AG20443 (cell line): ENCODE results near the gene NUP50.
A peak's percentile ranks its signal among the peaks of the same experiment; 100 is the strongest.

ENCODE experiments used
- DNase-seq: peaks from one replicate; pipeline ENCODE4 v3.0.0; 2012; ENCODE audit warnings: low spot score, mixed read lengths

Gene NUP50

DNA sequence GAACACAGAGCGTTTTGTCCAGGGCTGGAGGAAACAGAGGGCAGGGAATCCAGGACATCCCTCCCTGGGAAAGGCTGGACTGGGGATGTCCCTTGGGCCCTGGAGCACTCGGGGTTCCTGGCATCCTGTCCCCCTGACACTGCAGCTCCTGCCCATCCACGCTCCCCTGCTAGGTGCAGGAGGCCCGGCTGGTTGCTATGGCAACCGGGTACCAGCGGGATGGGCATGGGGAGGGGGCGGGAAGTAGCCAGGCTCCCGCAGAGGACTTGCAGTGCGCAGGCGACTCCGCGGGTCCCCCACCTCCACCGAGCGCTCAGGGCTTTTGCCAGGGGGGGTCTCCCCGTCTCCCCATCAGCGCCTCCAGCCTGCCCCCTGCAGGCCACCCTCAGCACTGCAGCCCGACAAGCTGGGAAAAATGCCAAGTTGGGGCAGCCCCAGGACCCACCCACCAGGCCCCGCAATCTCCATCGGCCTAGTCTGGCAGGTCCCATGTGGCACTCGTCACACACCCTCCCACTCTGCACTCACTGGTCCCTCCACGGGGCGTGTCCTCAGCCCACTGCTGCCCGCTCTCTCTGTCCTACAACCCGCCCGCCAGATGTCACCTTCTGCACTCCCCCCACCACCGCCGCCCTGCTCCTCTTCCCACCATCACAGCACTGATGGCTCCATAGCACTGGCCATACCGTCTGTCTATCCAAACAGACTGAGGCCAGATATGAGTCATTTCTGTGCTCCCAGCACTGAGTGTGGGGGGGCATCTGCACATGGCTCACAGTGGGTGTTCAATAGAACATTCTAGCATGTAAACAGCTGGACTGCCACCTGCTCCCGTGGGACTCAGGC lies 45.5 kb downstream of the NUP50 start:
- peak; percentile 76 for DNase-seq

GRCh38 chr22:45210174-45210573 lies 46.4 kb downstream of the NUP50 start:
- DNase-seq: no peak

- no peak for DNase-seq
Observed at GRCh38 chr22:45210577-45210976, 46.9 kb downstream of the NUP50 start.

- peak; percentile 70 for DNase-seq
Observed at GRCh38 chr22:45210991-45211390, 47.3 kb downstream of the NUP50 start.

GRCh38 chr22:45211435-45211834 lies 47.7 kb downstream of the NUP50 start:
- DNase-seq: no peak

DNA sequence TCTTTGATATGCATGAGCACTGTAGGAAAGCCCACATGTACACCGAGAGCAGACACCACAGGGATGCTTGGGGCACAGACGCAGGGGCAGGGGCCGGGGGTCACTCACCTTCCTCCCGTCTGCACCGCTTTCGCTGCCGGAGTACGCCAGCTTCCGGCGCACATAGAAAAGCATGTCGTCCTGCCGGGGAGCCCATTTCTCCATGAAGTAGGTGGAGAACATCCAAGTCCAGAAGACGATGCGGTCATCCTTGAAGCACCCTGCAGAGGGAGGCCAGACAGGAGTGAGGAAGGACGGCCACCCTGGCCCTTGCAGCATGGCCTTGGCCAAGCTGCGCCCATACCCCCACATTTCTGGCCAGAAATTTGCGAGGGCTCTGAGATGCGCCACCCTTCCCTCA lies 48.1 kb downstream of the NUP50 start:
- peak; percentile 52 for DNase-seq

DNA sequence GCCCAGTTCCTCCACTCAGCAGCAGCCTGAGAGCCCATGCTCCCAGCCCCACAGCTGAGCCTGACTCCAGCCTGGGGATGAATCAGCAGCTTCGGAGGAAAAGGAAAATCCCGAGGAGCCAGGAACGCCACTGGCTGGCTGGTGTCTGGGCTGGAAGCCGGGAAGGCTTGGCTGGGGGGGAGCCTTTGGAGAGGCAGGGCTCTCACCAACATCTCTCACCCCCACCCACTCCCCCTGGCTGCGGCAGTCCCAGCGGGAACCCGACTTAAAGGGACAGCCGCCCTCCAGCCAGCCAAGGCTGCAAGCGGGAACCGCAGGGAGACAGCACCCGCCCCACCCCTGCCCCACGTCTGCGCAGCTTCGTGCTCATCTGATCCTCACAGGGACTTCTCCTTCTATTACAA lies 48.6 kb downstream of the NUP50 start:
- peak; percentile 92 for DNase-seq

DNA sequence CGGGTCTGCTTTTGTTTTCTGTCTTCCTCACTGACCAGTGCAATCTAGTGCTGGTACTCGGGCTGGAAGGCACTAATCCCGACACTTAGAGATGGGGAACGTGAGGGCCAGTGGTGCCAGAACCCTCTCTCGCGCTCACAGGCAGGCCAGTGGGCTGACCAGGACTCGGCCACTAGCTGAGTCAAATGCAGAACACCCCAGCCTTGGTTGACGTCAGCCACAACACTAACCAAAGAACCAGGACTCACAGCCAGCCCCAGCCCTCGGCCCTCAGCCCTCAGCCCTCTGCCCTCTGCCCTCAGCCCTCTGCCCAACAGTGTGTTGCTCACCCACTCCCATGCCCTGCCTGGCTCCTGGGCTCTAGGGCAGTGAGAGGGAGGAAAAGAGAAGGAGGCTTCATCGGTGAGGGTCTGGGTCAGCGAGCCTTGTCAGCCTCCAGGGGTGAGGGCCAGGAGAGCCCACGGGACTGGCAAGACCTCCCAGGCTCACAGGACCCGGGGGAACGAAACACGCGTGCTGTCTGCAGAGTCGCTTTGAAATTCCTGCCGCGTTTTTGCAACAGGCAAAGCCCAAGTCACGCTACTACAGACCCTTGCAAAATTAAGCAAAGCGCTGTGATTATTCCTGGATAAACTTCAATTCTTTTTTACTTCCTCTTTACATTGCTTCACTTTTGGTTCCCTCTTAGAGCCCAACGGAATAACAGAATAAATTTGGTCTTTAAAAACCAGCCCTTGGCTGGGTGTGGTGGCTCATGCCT lies 49.4 kb downstream of the NUP50 start:
- peak; percentile 84 for DNase-seq

DNA sequence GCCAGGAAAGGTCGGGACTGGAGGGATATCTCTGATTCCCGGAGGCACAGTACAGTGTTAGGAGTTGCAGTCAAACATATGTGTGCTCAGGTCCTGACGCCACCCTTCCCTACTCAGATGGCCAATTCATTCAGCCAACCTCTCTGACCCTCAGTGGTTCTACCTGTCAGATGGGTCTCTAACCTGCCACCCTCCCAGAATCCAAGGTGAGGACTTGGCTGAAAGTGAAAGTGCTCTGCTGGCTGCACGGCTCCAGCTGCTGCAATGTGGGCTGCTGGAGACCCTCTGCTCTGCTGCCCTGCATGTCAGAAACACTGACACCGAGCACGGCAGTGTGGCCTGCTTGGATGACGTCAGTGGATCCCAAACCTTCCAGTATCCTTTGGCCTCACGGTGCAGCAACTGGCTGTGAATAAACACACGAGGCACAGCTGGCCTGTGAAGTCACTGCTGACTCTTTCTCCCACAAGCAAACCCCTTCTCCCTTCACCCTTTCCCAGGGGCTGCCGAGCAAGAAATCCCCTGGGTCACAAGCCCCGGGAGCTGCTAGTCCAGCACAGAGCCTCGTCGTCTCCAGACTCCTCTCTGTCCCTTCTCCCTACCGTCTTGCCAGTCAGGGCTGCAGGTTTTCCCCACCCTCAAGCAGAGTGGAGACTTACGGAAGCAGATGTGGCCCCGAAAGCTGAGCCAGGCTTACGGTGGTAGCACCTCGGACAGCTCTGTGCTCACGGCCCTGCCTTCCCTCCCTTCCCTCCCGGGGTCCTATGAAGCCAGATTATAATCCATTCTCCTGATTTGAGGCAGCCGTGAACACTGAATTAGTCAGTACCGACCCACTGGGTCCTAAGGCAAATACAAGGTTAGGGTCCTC lies 52.6 kb downstream of the NUP50 start:
- DNase-seq: no peak

- no peak for DNase-seq
Observed at GRCh38 chr22:45217345-45217744, 53.6 kb downstream of the NUP50 start.

- DNase-seq: no peak
Observed at GRCh38 chr22:45217806-45218205, 54.1 kb downstream of the NUP50 start.

GRCh38 chr22:45218976-45219375 lies 55.3 kb downstream of the NUP50 start:
- no peak for DNase-seq

DNA sequence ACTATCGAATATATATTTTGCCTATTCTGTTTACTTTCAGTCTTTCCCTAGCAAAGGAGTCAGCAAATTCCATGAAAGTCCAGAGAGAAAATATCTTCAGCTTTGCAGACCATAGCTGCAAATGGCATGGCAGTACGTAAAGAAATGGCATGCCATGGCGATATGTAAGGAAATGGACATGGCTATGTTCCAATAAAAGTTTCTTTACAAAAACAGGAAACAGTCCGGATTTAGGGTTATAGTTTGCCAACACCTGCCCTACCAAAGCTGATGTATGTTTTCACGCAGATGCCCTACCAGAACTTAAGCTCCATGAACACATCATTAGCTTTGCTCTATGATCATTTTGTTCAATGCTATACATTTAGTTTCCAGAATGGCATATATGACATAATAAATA lies 57.5 kb downstream of the NUP50 start:
- DNase-seq: no peak

GRCh38 chr22:45223304-45224117 lies 59.8 kb downstream of the NUP50 start:
- DNase-seq: no peak

DNA sequence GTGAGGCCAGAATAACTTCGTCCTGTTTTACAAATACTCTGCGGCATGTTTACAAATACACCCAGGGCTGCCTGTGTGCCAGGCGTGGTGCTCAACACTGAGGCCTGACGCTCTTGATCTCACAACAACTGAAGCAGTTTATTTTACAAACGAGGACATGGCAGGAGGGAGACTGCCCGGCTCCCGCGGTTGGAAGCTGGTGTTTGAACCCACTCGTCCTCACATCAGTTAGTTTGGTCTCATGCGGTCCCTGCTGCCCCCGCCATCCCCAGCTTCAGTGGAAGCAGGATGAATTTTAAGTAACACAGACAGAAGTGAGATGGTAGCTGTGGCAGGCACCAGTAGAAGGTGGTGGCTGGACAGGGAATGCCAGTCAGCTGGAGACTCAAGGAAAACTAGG lies 60.6 kb downstream of the NUP50 start:
- DNase-seq: no peak

DNA sequence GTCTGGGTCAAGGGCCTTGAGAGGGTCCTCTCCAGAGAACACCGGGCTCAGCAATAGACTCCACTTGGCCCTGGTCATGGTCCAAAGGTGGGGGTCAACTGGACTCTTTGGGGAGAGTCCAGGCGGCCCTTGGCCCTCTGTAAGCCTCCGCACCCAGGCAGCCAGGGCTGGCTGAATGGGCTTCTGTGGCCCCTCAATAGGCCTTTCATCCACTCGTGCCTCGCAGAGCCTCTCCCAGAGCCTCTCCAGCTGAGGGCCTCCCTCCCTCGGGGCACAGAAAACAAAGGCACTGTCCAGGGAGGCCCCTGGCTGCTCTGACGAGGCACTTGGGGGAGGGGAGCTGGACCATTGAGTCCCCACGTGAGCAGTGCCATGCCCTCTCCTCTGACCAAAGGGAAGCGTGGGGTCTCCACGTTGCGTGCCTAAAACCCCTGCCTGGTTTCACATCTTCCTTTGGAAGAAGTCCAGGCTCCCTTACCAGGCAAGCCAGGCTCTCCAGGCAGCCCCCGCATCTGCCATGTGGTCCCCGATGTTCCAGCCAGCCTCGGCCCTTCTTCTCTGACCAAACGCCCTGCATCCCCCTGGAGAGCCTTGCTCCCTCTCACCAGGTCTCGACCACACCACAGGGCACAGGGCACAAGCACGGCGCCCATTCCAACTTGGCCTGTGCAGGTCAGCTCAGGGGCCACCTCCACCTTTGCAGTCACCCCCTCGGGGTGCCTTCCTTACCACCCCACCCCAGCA lies 61.4 kb downstream of the NUP50 start:
- DNase-seq: no peak

DNA sequence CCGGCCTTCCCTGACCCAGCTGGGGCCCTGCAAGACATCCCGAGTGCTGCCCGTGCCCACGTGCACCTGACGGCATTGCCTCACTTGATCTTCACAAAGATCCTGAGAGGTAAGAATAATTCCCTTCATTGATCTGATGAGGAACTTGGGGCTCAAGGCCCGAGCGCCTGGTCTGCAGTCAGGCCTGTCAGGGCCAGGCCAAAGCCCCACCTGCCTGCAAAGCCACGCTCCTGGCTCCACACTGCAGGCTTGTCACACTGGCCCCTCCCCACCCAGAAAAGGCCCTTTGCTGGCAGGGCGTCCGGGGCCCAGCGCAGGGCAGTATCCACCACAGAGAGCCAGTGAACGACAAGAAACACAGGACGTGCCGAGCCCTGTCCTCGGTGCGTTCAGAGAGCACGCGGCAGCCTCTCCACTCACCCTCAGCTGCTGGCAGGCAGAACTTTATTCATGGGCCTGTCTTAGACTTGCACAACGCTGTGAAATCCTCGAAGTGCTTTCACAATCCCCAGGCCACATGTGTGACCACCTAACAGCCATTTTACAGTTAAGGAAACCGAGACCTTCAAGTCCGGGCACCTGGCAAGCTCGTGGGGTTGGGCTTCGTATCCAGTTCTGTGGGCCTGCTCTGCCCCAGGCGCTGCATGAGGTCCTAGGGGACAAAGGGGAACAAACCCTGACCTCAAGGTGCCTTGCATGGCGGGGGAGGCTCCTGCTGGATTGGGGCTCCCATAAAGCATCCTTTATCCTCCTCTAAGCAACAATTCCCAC lies 62.2 kb downstream of the NUP50 start:
- DNase-seq: peak; percentile 80

GRCh38 chr22:45226503-45227186 lies 62.9 kb downstream of the NUP50 start:
- peak; percentile 73 for DNase-seq

GRCh38 chr22:45227645-45228400 lies 64.1 kb downstream of the NUP50 start:
- no peak for DNase-seq
